Lower leg skin (tissue), 4 donors: ENCODE results near the gene KIF1A. TPM values are rescaled to one million over a fixed set of nuclear protein-coding genes. Genes with fewer than 3 reads are reported as not detected.

Experiments used
- DNase-seq, 2 donors: peaks; one replicate each; pipeline ENCODE4 v3.0.0-alpha.2; 2019; ENCODE audit warnings: low spot score in 2 of 2
- H3K4me3 ChIP-seq: fragments of 200-600 bp; sonication (generic); 2 replicates; pipeline ENCODE4 v1.5.1; 2017; ENCODE audit warnings: mild to moderate bottlenecking, low read depth; ENCODE audit not compliant: poor library complexity, severe bottlenecking
- POLR2A ChIP-seq, 2 donors: fragments of 450-650 bp; IDR thresholded peaks; one replicate each; pipeline ENCODE4 v1.6.1; 2016 to 2017; ENCODE audit warnings: antibody characterized with exemption in 2 of 2, mild to moderate bottlenecking in 1 of 2, moderate library complexity in 1 of 2
- WGBS, 2 donors: methylation state at CpG; one replicate each; pipeline ENCODE4 v1.1.5; 2018; 5-methylcytosine and 5-hydroxymethylcytosine counted together
- intact Hi-C: fragments of 100-400 bp; cut with DNase I; formaldehyde crosslinking; loops from one replicate; pipeline ENCODE4 v1.15.0; 2023; ENCODE audit warnings: low total_unique reads
- total RNA-seq, 4 donors: library from RNA; depleted of rRNA; stranded (reverse); fragments of >200 nt; gene quantifications; one replicate each; pipeline ENCODE4 v1.1.0, GENCODE V29; 2016
- TF ChIP-seq, protein P1 (sequence below), 3 donors: fragments of 450-650 bp; IDR thresholded peaks; one replicate each; pipeline ENCODE4 v1.5.1; 2016; ENCODE audit warnings: antibody characterized with exemption in 3 of 3, mild to moderate bottlenecking in 3 of 3, moderate library complexity in 2 of 3

Gene KIF1A
- total RNA-seq, 4 donors from 2014 or later: 0.76 to 4.3 (median 3.0) TPM

DNA sequence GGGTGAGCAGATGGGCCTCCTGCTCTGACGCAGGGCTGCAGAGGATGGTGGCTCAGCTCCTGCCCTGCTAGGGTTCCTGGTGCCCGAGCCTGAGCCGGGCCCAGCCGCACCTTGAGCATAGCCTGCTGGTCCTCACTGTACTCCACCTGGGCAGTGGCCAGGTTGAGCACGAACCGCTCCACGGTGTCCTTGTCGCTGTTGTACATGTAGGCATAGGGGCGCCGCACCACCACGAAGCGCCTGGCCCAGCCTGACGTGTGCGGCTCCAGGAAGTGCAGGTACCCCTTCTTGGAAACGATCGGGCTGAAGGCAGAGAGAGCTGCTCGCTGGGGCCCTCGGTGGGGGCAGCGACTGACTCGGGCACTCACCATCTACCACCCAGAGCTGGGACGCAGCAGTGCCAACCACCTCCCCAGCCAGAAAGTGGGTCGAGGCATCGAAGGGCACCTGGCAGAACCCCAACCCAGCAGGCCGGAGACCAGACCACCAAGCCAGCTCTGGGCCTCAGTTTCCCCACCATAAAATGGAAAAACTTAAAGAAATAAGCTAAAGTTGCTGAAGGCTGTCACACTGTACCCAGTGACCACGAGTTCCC, 101.0 kb downstream of the KIF1A start:
- WGBS, 2 donors: 85 to 88% methylated on average over 22 to 25 of the region's 25 CpGs
- intact Hi-C loops: no loop called here
- no peak for DNase-seq
- H3K4me3 ChIP-seq: no peak overlapping the region
- TF ChIP-seq, protein P1, sequence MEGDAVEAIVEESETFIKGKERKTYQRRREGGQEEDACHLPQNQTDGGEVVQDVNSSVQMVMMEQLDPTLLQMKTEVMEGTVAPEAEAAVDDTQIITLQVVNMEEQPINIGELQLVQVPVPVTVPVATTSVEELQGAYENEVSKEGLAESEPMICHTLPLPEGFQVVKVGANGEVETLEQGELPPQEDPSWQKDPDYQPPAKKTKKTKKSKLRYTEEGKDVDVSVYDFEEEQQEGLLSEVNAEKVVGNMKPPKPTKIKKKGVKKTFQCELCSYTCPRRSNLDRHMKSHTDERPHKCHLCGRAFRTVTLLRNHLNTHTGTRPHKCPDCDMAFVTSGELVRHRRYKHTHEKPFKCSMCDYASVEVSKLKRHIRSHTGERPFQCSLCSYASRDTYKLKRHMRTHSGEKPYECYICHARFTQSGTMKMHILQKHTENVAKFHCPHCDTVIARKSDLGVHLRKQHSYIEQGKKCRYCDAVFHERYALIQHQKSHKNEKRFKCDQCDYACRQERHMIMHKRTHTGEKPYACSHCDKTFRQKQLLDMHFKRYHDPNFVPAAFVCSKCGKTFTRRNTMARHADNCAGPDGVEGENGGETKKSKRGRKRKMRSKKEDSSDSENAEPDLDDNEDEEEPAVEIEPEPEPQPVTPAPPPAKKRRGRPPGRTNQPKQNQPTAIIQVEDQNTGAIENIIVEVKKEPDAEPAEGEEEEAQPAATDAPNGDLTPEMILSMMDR (IDR thresholded peaks at IDR 0.05): no peak
- TF ChIP-seq POLR2A (IDR thresholded peaks at IDR 0.05): no peak

DNA sequence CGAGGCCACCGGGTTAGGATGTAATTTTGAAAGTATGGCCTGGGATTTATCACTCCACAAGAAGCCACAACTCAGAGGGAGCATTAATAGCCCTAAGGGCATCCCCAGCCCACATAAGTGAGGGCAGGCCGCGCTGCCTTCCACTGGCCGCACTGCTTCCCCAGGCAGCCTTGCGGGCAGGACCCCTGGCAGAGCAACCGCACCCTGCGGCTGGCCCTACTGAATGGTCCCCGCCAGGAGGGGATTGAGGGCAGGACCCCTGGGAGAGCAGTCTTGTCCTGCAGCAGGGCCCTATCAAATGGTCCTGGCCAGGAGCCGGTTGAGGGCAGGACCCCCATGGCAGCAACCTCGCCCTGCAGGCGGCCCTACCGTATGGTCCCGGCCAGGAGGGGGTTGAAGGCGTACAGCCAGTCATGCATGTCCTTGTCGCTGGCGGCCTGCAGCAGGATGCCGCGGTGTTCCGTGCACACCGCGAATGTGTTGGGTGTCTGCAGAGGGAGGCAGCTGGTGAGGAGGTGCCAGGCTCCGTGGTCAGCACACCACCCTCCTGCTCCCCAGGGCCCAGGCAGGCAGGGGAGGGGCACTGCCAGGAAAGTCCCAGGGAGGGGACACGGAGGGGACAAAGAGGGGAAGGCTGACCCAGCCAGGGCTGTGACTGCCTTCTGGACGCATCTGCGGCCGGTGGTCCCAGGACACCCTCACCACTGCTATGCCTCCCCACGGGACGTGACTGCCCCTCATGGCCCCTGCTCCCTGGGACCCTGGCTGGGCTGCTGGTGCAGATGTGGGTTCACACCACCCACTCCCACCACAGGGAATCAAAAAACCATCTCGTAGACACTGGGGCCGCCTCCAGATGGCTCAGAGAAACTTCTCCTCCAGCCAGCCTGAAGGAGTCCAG, 102.1 kb downstream of the KIF1A start:
- 74 to 85% methylated on average over 12 to 27 of the region's 31 CpGs for WGBS, 2 donors
- no peak overlapping the region for H3K4me3 ChIP-seq
- no peak for DNase-seq
- TF ChIP-seq POLR2A (IDR thresholded peaks at IDR 0.05): no peak
- TF ChIP-seq, protein P1 (IDR thresholded peaks at IDR 0.05): no peak
- intact Hi-C loops: no loop called here

DNA sequence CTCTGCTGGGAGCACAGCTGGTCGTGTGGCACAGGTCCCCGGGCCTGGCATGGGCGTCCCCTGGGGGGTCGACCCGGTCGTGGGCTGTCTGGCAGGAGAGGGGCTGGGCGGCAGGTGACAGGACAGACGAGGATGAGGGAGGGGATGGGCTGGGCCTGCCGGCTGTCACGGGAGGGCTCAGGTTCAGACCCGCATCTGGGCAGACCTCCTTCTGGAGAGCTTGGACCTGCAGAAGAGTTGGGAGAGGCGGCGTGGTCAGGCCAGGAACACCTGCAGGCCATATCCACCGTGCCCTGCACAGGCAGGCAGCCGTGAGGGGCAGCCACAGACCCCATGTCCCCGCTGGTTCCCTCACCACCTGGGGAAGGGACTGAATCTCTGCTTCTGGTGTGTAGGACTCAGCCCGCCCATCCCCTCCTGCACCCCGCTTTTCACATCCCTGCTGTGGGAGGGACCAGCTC, 102.8 kb downstream of the KIF1A start:
- intact Hi-C loops: no loop called here
- DNase-seq: no peak
- TF ChIP-seq POLR2A (IDR thresholded peaks at IDR 0.05): no peak
- TF ChIP-seq, protein P1 (IDR thresholded peaks at IDR 0.05): no peak
- 72 to 74% methylated on average over 14 to 18 of the region's 18 CpGs for WGBS, 2 donors
- H3K4me3 ChIP-seq: no peak overlapping the region

DNA sequence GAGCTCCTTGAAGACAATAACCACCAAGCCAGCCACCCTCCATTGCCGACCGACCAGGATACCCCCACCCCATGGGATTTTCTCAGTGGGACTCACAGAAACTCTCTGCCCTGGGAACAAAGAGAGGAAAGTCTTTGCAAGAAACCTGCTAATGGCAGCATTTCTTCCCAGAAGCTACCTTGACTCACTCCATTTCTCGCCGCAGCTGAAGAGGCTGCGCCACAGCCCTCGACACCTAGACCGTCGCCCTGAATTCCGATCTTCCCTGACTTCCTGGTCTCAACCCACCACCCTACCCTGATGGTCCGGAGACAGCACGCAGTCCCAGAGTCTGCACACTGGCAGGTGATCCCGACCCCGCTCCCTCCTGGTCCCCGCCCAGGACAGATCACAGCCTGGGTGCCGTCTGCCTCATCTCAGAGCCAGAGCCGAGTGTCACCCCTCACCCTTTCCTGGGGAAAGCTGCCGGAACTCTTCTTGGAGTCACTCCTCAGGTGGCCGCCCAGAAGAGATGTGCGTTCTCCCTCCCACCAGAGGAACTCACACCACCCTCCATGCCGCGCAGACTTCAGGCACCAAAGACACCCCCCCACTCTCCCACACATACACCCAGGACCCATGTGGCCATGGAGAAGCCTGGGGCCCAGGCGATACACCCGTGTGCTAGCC, 103.8 kb downstream of the KIF1A start:
- no peak overlapping the region for H3K4me3 ChIP-seq
- no peak for DNase-seq
- intact Hi-C loops: no loop called here

More for the DNA sequence above, 103.8 kb downstream of the KIF1A start:
- WGBS, 2 donors: 89 to 91% methylated on average over 23 of the region's 23 CpGs
- TF ChIP-seq, protein P1 (IDR thresholded peaks at IDR 0.05): no peak
- TF ChIP-seq POLR2A (IDR thresholded peaks at IDR 0.05): no peak
